HepG2 (cell line): ENCODE measurements around the gene PRXL2B.

Experiments used
- STAT5B ChIP-seq: sonication (generic); formaldehyde crosslinking; IDR thresholded peaks from 2 replicates; pipeline ENCODE4 v1.4.0; 2020; ENCODE audit warnings: missing genetic modification reagents
- U2AF1 ChIP-seq: fragments of 200-400 bp; formaldehyde crosslinking; optimal IDR thresholded peaks from 2 replicates; pipeline ENCODE3; 2017; ENCODE audit warnings: mild to moderate bottlenecking, low read depth, low read length
- ZNF274 ChIP-seq: sonication (generic); formaldehyde crosslinking; IDR thresholded peaks from 2 replicates; pipeline ENCODE4 v1.5.1; 2020; ENCODE audit warnings: mild to moderate bottlenecking, missing genetic modification reagents
- TF ChIP-seq, protein P1 (sequence below): sonication (generic); formaldehyde crosslinking; IDR thresholded peaks from 2 replicates; pipeline ENCODE4 v1.5.0; 2020; ENCODE audit warnings: mild to moderate bottlenecking, missing genetic modification reagents, moderate library complexity

- TF ChIP-seq ZNF274 (CRISPR knock-in tag) (no peak), U2AF1 (no peak), STAT5B (CRISPR knock-in tag) (no peak)
- TF ChIP-seq, protein P1, sequence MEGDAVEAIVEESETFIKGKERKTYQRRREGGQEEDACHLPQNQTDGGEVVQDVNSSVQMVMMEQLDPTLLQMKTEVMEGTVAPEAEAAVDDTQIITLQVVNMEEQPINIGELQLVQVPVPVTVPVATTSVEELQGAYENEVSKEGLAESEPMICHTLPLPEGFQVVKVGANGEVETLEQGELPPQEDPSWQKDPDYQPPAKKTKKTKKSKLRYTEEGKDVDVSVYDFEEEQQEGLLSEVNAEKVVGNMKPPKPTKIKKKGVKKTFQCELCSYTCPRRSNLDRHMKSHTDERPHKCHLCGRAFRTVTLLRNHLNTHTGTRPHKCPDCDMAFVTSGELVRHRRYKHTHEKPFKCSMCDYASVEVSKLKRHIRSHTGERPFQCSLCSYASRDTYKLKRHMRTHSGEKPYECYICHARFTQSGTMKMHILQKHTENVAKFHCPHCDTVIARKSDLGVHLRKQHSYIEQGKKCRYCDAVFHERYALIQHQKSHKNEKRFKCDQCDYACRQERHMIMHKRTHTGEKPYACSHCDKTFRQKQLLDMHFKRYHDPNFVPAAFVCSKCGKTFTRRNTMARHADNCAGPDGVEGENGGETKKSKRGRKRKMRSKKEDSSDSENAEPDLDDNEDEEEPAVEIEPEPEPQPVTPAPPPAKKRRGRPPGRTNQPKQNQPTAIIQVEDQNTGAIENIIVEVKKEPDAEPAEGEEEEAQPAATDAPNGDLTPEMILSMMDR (CRISPR knock-in tag) = no peak
Observed at GRCh38 chr1:2587071-2587859, 688 bp downstream of the PRXL2B start.
